ENCODE results near the gene NAV3.

Gene NAV3

DNA sequence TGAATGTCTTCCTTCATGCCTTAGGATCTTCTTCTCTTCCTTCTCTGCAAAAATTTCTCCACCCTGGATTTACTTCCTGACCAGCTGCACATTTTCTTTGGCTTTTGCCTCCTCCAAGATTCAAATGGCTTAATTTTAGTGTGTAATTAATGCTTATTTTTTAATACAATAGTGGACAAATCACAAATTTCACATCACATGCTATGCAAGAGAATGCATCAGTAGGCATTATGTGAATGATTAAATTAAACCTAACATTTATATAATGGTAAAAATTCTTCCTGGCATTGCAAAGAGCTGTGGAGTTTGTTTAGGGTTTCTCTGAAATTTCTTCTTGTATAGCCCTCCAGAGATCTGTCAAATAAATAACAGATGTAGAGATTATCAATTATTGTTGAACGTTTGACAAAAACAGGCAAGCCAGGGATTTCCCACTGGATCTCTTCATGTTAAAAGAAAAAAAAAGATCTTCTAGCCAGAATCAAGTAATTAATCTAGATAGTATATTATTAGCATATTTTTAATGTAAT, 84.4 kb downstream of the NAV3 start:
- Histone ChIP-seq H2AFZ (ENCODE audit: low read depth, low read length) (no peak overlapping the region), H3K36me3 (ENCODE audit: insufficient read depth, low read length) (no peaks in the 10 kb centered on the region), H3K27me3 (ENCODE audit: insufficient read depth, low read length) (no peaks in the 10 kb centered on the region), H3K4me3 (ENCODE audit: low read length) (no peak overlapping the region), H3K4me1 (ENCODE audit: insufficient read depth, low read length) (peaks cover 6% of the 10 kb centered on the region), H3K9me3 (ENCODE audit: low read length) (no peaks in the 10 kb centered on the region)

GRCh38 chr12:77916276-77916675, 85.6 kb downstream of the NAV3 start:
- Histone ChIP-seq H3K9me3 (ENCODE audit: low read length) (no peaks in the 10 kb centered on the region), H3K4me3 (ENCODE audit: low read length) (no peak overlapping the region), H3K4me1 (ENCODE audit: insufficient read depth, low read length) (peaks cover 6% of the 10 kb centered on the region), H3K36me3 (ENCODE audit: insufficient read depth, low read length) (no peaks in the 10 kb centered on the region), H2AFZ (ENCODE audit: low read depth, low read length) (no peak overlapping the region), H3K27me3 (ENCODE audit: insufficient read depth, low read length) (no peaks in the 10 kb centered on the region)

DNA sequence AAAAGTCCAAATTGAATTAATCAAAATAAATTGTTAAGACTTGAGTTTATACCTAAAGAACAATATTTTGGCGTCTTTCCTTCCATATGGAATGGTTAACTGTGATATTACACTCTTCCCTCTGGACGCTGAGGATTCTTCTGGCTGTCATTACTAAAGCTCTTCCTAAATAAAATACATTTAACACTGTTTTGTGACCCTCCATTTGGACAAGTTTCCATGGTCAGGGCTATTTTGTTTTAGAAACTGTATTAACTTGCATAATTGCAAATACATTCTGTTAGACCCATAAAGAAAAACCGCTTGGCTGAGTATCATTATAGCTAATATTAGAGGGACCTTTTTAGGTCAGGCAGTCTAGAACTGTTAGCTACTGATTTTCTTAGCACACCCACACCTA, 87.4 kb downstream of the NAV3 start:
- Histone ChIP-seq H3K4me1 (ENCODE audit: insufficient read depth, low read length) (peaks cover 6% of the 10 kb centered on the region), H2AFZ (ENCODE audit: low read depth, low read length) (no peak overlapping the region), H3K27me3 (ENCODE audit: insufficient read depth, low read length) (no peaks in the 10 kb centered on the region), H3K9me3 (ENCODE audit: low read length) (no peaks in the 10 kb centered on the region), H3K36me3 (ENCODE audit: insufficient read depth, low read length) (no peaks in the 10 kb centered on the region), H3K4me3 (ENCODE audit: low read length) (no peak overlapping the region)

- no peak overlapping the region for H3K4me3 ChIP-seq (ENCODE audit: low read length)
- H3K36me3 ChIP-seq (ENCODE audit: insufficient read depth, low read length): no peaks in the 10 kb centered on the region
- H2AFZ ChIP-seq (ENCODE audit: low read depth, low read length): no peak overlapping the region
- no peaks in the 10 kb centered on the region for H3K9me3 ChIP-seq (ENCODE audit: low read length)
- peaks cover 6% of the 10 kb centered on the region for H3K4me1 ChIP-seq (ENCODE audit: insufficient read depth, low read length)
- H3K27me3 ChIP-seq (ENCODE audit: insufficient read depth, low read length): no peaks in the 10 kb centered on the region
These were observed 88.8 kb downstream of the NAV3 start for GRCh38 chr12:77919450-77919849.

DNA sequence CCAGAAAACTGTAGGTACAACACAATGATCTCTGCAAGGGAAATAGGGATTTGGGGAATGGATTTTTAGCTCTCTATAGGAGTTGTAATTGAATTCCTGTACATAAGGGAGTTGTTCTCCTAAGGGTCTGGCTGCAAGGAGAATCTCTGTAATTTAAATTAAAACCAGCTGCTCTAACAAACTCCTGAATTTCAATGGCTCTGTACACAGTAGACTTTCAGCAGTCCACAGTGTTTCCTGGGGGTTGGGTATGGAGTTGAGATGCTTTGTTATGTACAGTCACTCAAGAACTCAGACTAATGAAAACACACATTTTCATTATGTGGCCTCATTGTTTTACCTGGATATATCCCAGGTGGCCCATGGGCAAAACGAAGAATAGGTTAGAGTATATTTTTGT, 93.2 kb downstream of the NAV3 start:
- Histone ChIP-seq H2AFZ (ENCODE audit: low read depth, low read length) (no peak overlapping the region), H3K4me1 (ENCODE audit: insufficient read depth, low read length) (peaks cover 6% of the 10 kb centered on the region), H3K27me3 (ENCODE audit: insufficient read depth, low read length) (no peaks in the 10 kb centered on the region), H3K9me3 (ENCODE audit: low read length) (no peaks in the 10 kb centered on the region), H3K36me3 (ENCODE audit: insufficient read depth, low read length) (no peaks in the 10 kb centered on the region), H3K4me3 (ENCODE audit: low read length) (no peak overlapping the region)

- Histone ChIP-seq H3K4me1 (ENCODE audit: insufficient read depth, low read length) (peaks cover 3% of the 10 kb centered on the region), H3K4me3 (ENCODE audit: low read length) (no peak overlapping the region), H3K36me3 (ENCODE audit: insufficient read depth, low read length) (no peaks in the 10 kb centered on the region), H3K27me3 (ENCODE audit: insufficient read depth, low read length) (no peaks in the 10 kb centered on the region), H3K9me3 (ENCODE audit: low read length) (no peaks in the 10 kb centered on the region), H2AFZ (ENCODE audit: low read depth, low read length) (no peak overlapping the region)
These were observed 94.0 kb downstream of the NAV3 start for GRCh38 chr12:77924703-77925102.

DNA sequence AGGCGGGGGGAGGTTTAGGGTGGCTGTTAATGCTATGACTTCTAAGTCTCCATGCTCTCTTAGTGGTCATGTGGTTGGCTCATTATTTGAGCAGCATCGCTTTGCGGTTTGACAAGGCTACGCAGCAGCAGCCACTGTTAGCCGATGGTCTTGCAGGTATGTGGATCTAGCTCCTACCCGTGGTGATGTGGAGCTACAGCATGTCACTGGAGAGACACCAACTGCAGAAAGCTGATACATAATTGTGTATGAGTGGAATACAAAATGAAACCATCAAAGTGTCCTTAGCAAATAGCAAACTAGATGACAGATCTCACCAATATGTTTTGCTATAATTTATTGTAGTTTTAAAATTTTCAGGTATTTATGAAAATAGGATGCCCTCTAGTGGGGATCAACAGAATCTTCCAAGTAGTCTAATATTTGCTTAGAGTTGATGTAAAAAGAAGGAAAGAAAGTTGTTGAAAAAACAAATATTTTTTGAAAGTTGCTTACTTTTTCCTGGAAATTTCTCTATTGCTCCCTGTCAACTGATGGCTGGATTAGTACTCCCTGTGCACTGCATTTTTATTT, 94.9 kb downstream of the NAV3 start:
- Histone ChIP-seq H2AFZ (ENCODE audit: low read depth, low read length) (no peak overlapping the region), H3K36me3 (ENCODE audit: insufficient read depth, low read length) (no peaks in the 10 kb centered on the region), H3K27me3 (ENCODE audit: insufficient read depth, low read length) (no peaks in the 10 kb centered on the region), H3K9me3 (ENCODE audit: low read length) (no peaks in the 10 kb centered on the region), H3K4me3 (ENCODE audit: low read length) (no peak overlapping the region), H3K4me1 (ENCODE audit: insufficient read depth, low read length) (no peaks in the 10 kb centered on the region)

DNA sequence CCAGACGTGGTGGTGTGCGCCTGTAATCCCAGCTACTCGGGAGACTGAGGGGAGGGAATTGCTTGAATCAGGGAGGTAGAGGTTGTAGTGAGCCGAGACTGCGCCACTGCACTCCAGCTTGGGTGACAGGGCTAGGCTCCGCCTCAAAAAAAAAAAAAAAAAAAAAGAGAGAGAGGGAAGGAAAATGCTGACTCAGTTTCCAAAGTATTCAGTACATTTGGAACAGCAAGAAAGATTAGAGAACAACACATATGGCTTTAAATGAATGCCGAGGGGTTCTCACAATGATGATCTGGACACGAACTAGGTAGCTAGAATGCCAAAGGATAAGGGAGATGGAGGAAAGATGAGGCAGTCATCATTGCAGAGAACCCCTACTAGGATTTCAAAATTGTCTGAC, 97.4 kb downstream of the NAV3 start:
- Histone ChIP-seq H3K27me3 (ENCODE audit: insufficient read depth, low read length) (no peaks in the 10 kb centered on the region), H2AFZ (ENCODE audit: low read depth, low read length) (no peak overlapping the region), H3K36me3 (ENCODE audit: insufficient read depth, low read length) (no peaks in the 10 kb centered on the region), H3K4me1 (ENCODE audit: insufficient read depth, low read length) (no peaks in the 10 kb centered on the region), H3K9me3 (ENCODE audit: low read length) (no peaks in the 10 kb centered on the region), H3K4me3 (ENCODE audit: low read length) (no peak overlapping the region)

- H3K36me3 ChIP-seq (ENCODE audit: insufficient read depth, low read length): no peaks in the 10 kb centered on the region
- no peaks in the 10 kb centered on the region for H3K27me3 ChIP-seq (ENCODE audit: insufficient read depth, low read length)
- no peak overlapping the region for H3K4me3 ChIP-seq (ENCODE audit: low read length)
- no peaks in the 10 kb centered on the region for H3K9me3 ChIP-seq (ENCODE audit: low read length)
- no peaks in the 10 kb centered on the region for H3K4me1 ChIP-seq (ENCODE audit: insufficient read depth, low read length)
- no peak overlapping the region for H2AFZ ChIP-seq (ENCODE audit: low read depth, low read length)
These were observed 101.5 kb downstream of the NAV3 start for GRCh38 chr12:77932216-77932615.

- H3K36me3 ChIP-seq (ENCODE audit: insufficient read depth, low read length): no peaks in the 10 kb centered on the region
- no peaks in the 10 kb centered on the region for H3K27me3 ChIP-seq (ENCODE audit: insufficient read depth, low read length)
- H2AFZ ChIP-seq (ENCODE audit: low read depth, low read length): no peak overlapping the region
- no peaks in the 10 kb centered on the region for H3K9me3 ChIP-seq (ENCODE audit: low read length)
- H3K4me1 ChIP-seq (ENCODE audit: insufficient read depth, low read length): no peaks in the 10 kb centered on the region
- H3K4me3 ChIP-seq (ENCODE audit: low read length): no peak overlapping the region
These were observed 107.6 kb downstream of the NAV3 start for GRCh38 chr12:77938301-77938700.

DNA sequence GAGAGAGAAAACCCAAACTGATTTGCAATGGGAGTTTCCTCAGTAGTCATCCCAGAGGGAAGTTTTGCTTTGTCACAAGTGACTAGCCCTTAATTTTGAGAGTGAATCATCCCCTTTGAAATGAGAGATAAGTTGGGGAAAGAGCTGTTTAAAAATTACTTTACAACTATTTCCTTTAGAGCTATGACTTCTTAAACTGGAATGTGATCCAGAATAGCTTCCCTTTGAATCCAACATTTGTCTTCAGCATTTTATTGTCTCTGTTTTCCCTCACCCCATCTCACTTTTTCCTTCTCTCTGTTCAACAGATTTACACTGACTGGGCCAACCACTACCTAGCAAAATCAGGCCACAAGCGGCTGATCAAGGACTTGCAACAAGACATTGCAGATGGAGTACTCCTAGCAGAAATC, 109.3 kb downstream of the NAV3 start:
- Histone ChIP-seq H3K9me3 (ENCODE audit: low read length) (peaks cover 2% of the 10 kb centered on the region), H3K36me3 (ENCODE audit: insufficient read depth, low read length) (no peaks in the 10 kb centered on the region), H2AFZ (ENCODE audit: low read depth, low read length) (no peak overlapping the region), H3K4me1 (ENCODE audit: insufficient read depth, low read length) (no peaks in the 10 kb centered on the region), H3K27me3 (ENCODE audit: insufficient read depth, low read length) (no peaks in the 10 kb centered on the region), H3K4me3 (ENCODE audit: low read length) (no peak overlapping the region)

DNA sequence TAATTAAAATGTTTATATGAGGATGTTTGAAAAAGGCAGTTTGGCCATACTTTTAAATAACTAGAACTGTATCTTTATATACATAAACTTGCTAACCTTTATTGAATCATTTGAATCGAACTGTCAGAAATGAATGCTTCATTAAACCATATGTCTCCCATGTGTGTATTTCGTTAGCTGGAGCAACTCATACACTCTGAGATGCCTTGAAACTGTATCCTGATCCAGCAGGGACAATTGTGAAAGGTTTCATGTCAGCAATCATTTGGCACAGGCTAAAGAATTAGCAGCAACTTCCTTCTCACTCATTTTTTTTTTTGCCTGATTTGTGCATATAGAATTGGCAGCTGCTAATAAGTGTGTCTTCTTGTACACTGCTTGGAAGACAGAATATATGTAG, 109.9 kb downstream of the NAV3 start:
- Histone ChIP-seq H3K36me3 (ENCODE audit: insufficient read depth, low read length) (no peaks in the 10 kb centered on the region), H3K4me1 (ENCODE audit: insufficient read depth, low read length) (no peaks in the 10 kb centered on the region), H2AFZ (ENCODE audit: low read depth, low read length) (no peak overlapping the region), H3K27me3 (ENCODE audit: insufficient read depth, low read length) (no peaks in the 10 kb centered on the region), H3K4me3 (ENCODE audit: low read length) (no peak overlapping the region), H3K9me3 (ENCODE audit: low read length) (peaks cover 2% of the 10 kb centered on the region)

DNA sequence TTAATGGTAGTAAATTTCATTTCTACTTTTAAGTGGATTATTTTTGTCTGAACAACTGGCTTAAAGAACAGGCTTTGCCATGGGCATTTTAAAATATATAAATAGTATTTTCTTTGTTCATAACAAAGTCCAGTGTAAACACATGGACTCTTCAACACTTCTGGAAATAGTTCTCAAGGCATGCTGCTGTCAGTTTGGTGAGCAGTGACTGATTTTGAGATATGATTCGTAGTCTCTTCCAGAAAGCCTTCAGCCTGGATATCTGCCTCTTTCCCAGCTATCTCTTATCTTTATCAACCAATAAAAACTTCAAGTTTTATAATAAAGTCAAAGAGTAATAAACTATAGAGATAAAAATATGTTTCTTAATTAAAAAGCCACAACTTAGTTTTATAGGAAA, 110.7 kb downstream of the NAV3 start:
- Histone ChIP-seq H2AFZ (ENCODE audit: low read depth, low read length) (no peak overlapping the region), H3K4me3 (ENCODE audit: low read length) (no peak overlapping the region), H3K9me3 (ENCODE audit: low read length) (peaks cover 2% of the 10 kb centered on the region), H3K27me3 (ENCODE audit: insufficient read depth, low read length) (no peaks in the 10 kb centered on the region), H3K4me1 (ENCODE audit: insufficient read depth, low read length) (no peaks in the 10 kb centered on the region), H3K36me3 (ENCODE audit: insufficient read depth, low read length) (no peaks in the 10 kb centered on the region)

DNA sequence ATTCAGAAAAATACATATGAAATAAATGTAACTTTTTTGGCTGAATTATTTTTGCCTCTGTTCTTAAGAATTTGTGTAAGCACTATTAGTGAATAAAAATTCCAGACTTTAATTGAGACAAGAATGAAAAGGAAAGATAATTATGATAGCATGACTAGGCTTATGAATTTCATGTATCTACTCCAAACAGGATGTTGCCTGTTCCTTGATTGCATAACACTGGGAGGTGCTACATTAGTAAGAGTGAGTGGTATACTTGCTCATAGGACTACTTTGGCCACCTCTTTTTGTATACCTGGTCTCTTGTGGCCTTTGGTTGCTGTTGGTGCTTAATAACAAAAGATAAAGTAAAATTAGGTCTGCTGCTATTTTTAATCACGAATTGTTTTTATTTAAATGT, 112.8 kb downstream of the NAV3 start:
- no peak overlapping the region for H2AFZ ChIP-seq (ENCODE audit: low read depth, low read length)
- H3K4me3 ChIP-seq (ENCODE audit: low read length): no peak overlapping the region
- peaks cover 2% of the 10 kb centered on the region for H3K9me3 ChIP-seq (ENCODE audit: low read length)
- no peaks in the 10 kb centered on the region for H3K36me3 ChIP-seq (ENCODE audit: insufficient read depth, low read length)
- H3K4me1 ChIP-seq (ENCODE audit: insufficient read depth, low read length): peaks cover 7% of the 10 kb centered on the region
- H3K27me3 ChIP-seq (ENCODE audit: insufficient read depth, low read length): no peaks in the 10 kb centered on the region
